LNCAP (cell line): ENCODE measurements around the gene TREML1.

Experiments
- TF ChIP-seq, protein P1 (sequence below): fragments of 450-650 bp; IDR thresholded peaks from 2 replicates; pipeline ENCODE4 v1.5.1; 2017; ENCODE audit warnings: mild to moderate bottlenecking

TREML1 gene

GRCh38 chr6:41176189-41176588 lies 22.0 kb upstream of the TREML1 start:
- TF ChIP-seq, protein P1, sequence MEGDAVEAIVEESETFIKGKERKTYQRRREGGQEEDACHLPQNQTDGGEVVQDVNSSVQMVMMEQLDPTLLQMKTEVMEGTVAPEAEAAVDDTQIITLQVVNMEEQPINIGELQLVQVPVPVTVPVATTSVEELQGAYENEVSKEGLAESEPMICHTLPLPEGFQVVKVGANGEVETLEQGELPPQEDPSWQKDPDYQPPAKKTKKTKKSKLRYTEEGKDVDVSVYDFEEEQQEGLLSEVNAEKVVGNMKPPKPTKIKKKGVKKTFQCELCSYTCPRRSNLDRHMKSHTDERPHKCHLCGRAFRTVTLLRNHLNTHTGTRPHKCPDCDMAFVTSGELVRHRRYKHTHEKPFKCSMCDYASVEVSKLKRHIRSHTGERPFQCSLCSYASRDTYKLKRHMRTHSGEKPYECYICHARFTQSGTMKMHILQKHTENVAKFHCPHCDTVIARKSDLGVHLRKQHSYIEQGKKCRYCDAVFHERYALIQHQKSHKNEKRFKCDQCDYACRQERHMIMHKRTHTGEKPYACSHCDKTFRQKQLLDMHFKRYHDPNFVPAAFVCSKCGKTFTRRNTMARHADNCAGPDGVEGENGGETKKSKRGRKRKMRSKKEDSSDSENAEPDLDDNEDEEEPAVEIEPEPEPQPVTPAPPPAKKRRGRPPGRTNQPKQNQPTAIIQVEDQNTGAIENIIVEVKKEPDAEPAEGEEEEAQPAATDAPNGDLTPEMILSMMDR = no peak

- TF ChIP-seq, protein P1 = no peak
Observed at GRCh38 chr6:41175084-41175483, 20.9 kb upstream of the TREML1 start.

DNA sequence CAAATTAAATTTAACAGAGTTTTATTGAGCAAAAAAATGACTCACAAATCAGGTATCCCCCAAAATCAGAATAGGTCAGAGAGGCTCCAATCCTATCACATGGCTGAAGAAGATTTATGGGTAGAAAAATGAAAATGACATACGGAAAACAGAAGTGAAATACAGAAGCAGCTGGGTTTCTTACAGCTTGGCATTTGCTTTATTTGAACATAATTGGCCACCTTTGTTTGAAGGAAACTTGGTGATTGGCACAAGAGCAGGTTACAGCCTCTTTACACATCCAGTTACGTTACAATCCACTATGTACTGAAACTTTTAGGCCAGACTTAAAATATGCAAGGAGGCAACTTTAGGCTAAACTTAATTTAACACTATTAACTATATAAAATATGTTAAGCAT lies 20.5 kb upstream of the TREML1 start:
- TF ChIP-seq, protein P1 = no peak

GRCh38 chr6:41171908-41172307 lies 17.8 kb upstream of the TREML1 start:
- TF ChIP-seq, protein P1 = no peak

GRCh38 chr6:41170547-41171160 lies 16.5 kb upstream of the TREML1 start:
- TF ChIP-seq, protein P1 = no peak

DNA sequence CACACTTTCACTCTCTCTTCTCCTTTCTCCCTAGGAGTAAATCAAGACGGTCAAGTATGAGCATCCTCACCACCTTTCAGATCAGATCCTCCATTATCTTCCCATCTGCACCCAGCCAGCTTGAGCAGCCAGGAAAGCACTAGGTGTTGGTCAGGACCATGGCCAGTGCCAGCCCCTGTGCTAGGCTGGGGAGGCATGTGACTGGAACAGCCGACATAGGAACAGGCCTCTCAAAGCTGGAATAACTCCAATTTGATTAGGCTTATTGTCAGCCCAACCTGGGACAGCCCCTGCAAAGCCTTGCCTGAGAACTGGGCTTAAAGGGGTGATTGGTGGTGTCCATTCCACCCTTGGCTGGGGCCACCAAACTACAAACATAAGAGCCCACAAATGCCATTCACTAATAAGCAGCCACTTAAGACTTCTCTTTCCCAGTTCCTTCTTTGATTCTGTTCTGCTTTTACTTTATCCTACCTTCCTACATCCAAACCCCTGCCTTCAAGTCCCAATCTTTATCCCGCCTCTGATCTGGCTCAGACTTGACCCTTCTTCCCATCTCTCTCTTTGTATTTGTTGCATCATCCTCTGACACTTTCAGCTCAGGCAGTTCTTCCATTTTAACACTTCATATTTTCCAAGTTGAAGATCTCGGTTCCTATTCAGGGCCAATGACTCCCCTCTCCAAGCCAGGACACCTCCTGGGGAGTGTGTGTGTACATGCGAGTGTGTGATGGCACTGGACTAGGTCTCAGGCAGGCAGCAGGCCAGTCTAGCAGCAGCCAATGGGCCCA lies 13.2 kb upstream of the TREML1 start:
- TF ChIP-seq, protein P1 = no peak

- TF ChIP-seq, protein P1 = no peak
Observed at GRCh38 chr6:41164551-41165120, 10.5 kb upstream of the TREML1 start.
